Stimulated activated CD8-positive, alpha-beta memory T cell treated with anti-CD3 and anti-CD28 coated beads, Interleukin-12 subunit alpha, Interleukin-12 subunit beta, amount 100 ng/mL, for 24 hours (primary cell): ENCODE measurements around the gene DESI2.
"Not testable (repeated sequence)": the region's sequence is repeated elsewhere in the genome, so short reads cannot be mapped to it uniquely, and the experiment has no call there.

Source experiments
- DNase-seq: peaks from one replicate; pipeline ENCODE4 v3.0.0-alpha.2; 2020; ENCODE audit errors: extremely low read depth

DESI2 gene

GRCh38 chr1:244704107-244704506 lies 51.2 kb downstream of the DESI2 start:
- no peak for DNase-seq

GRCh38 chr1:244705261-244706234 lies 52.6 kb downstream of the DESI2 start:
- no peak for DNase-seq

GRCh38 chr1:244709076-244709475 lies 56.1 kb downstream of the DESI2 start:
- DNase-seq = no peak

GRCh38 chr1:244709476-244710368 lies 56.8 kb downstream of the DESI2 start:
- DNase-seq = no peak

GRCh38 chr1:244710474-244711062 lies 57.6 kb downstream of the DESI2 start:
- no peak for DNase-seq

- DNase-seq = no peak
Measured at GRCh38 chr1:244712669-244713068, 59.7 kb downstream of the DESI2 start.

- no peak for DNase-seq
Measured at GRCh38 chr1:244713332-244713731, 60.4 kb downstream of the DESI2 start.

GRCh38 chr1:244727871-244728474 lies 75.0 kb downstream of the DESI2 start:
- no peak for DNase-seq

GRCh38 chr1:244730153-244730933 lies 77.4 kb downstream of the DESI2 start:
- DNase-seq = no peak

- DNase-seq = no peak
Measured at GRCh38 chr1:244730934-244731434, 78.1 kb downstream of the DESI2 start.

- DNase-seq = no peak
Measured at GRCh38 chr1:244731651-244732050, 78.7 kb downstream of the DESI2 start.

GRCh38 chr1:244732851-244733450 lies 80.0 kb downstream of the DESI2 start:
- no peak for DNase-seq

GRCh38 chr1:244735404-244735803 lies 82.5 kb downstream of the DESI2 start:
- DNase-seq = no peak

- DNase-seq = no peak
Measured at GRCh38 chr1:244735876-244736561, 83.1 kb downstream of the DESI2 start.

GRCh38 chr1:244739140-244739539 lies 86.2 kb downstream of the DESI2 start:
- DNase-seq = not testable (repeated sequence)

- not testable (repeated sequence) for DNase-seq
Measured at GRCh38 chr1:244740027-244740617, 87.2 kb downstream of the DESI2 start.

- no peak for DNase-seq
Measured at GRCh38 chr1:244741692-244742091, 88.8 kb downstream of the DESI2 start.

- DNase-seq = no peak
Measured at GRCh38 chr1:244749230-244750016, 96.5 kb downstream of the DESI2 start.
